HepG2 (cell line): ENCODE measurements around the gene CHST14. TPM values are rescaled to one million over a fixed set of nuclear protein-coding genes. Genes with fewer than 3 reads are reported as not detected.

Experiments used
- ATAC-seq: fragments of 200-7000 bp; cut with Tn5 transposase; 3 replicates; pipeline ENCODE4 v1.9.1; 2020; ENCODE audit warnings: mild to moderate bottlenecking, moderate library complexity
- BruUV-seq: library from RNA; stranded (reverse); fragments of 400-500 nt; replicated peaks from 2 replicates; lab custom pipeline; 2021; lab: Mats Ljungman, UMichigan
- CTCF ChIA-PET: fragments of 300-600 bp; formaldehyde crosslinking; extraction: SDS; loops from one replicate; lab custom pipeline; 2021; ENCODE audit warnings: low total read pairs, inconsistent platforms, low intra/inter-chr PET ratio; lab: Yijun Ruan, JAX
- POLR2A ChIA-PET: fragments of 350-600 bp; sonication (Branson Sonifier 250); formaldehyde crosslinking; loops from one replicate; lab custom pipeline; 2020; ENCODE audit warnings: antibody characterized with exemption, inconsistent platforms; lab: Yijun Ruan, JAX
- DNase-seq: peaks from one replicate; pipeline ENCODE4 v3.0.0-alpha.2; 2015; ENCODE audit warnings: low spot score
- FAIRE-seq: peaks from 3 replicates; lab custom pipeline; 2011; peaks lifted over from hg19 to GRCh38; lab: Jason Lieb, UNC
- H2AFZ ChIP-seq: one replicate; pipeline ENCODE4 v1.6.1; 2011; ENCODE audit warnings: low read length, inconsistent platforms
- H3K27ac ChIP-seq: fragments of 300-600 bp; 3 replicates; pipeline ENCODE4 v1.8.0; 2011; ENCODE audit warnings: mixed run types, mild to moderate bottlenecking, mixed read lengths, low read length, inconsistent platforms; ENCODE audit not compliant: insufficient read depth; ENCODE audit errors: extremely low read length
- H3K27me3 ChIP-seq, 2 experiments: fragments of 200-600 bp in 1 of 2; 2 replicates in 1 of 2; 3 replicates in 1 of 2; pipeline versions ENCODE4 v1.6.0 to v1.8.0; 2011; ENCODE audit warnings: low read length in 2 of 2, mild to moderate bottlenecking in 2 of 2, moderate library complexity in 2 of 2, inconsistent platforms in 1 of 2; ENCODE audit not compliant: insufficient read depth in 2 of 2, control insufficient read depth in 1 of 2
- H3K36me3 ChIP-seq, 2 experiments: fragments of 200-600 bp in 1 of 2; replicated peaks in 1 of 2; 2 replicates in 1 of 2; 3 replicates in 1 of 2; pipeline versions ENCODE4 v1.5.1 to v1.8.0; 2011; ENCODE audit warnings: low read length in 2 of 2, inconsistent platforms in 1 of 2; ENCODE audit not compliant: insufficient read depth in 2 of 2, control insufficient read depth in 1 of 2
- H3K4me1 ChIP-seq: 2 replicates; pipeline ENCODE4 v1.5.1; 2012; ENCODE audit warnings: low read length, inconsistent platforms; ENCODE audit not compliant: insufficient read depth
- H3K4me2 ChIP-seq: 2 replicates; pipeline ENCODE4 v1.6.0; 2011; ENCODE audit warnings: low read depth, low read length, inconsistent platforms
- H3K4me3 ChIP-seq, 3 experiments: fragments of 200-600 bp in 1 of 3; sonication (generic), shearing (Covaris generic) in 1 of 3; replicated peaks in 1 of 3; 2 replicates each; pipeline ENCODE4 v1.5.1; 2011 to 2016; ENCODE audit warnings: low read length in 3 of 3, inconsistent platforms in 2 of 3, low read depth in 2 of 3, mild to moderate bottlenecking in 2 of 3, control low read depth in 1 of 3, mixed read lengths in 1 of 3; ENCODE audit not compliant: insufficient read depth in 1 of 3
- H3K79me2 ChIP-seq: one replicate; pipeline ENCODE4 v1.6.1; 2011; ENCODE audit warnings: low read length, inconsistent platforms; ENCODE audit not compliant: insufficient read depth
- H3K9ac ChIP-seq: 2 replicates; pipeline ENCODE4 v1.6.0; 2011; ENCODE audit warnings: mild to moderate bottlenecking, low read depth, low read length, inconsistent platforms; ENCODE audit not compliant: insufficient read depth
- H3K9me3 ChIP-seq: 2 replicates; pipeline ENCODE4 v1.5.1; 2012; ENCODE audit warnings: mild to moderate bottlenecking, low read length
- H4K20me1 ChIP-seq: 2 replicates; pipeline ENCODE4 v1.6.0; 2011; ENCODE audit warnings: inconsistent platforms, mild to moderate bottlenecking, low read length, moderate library complexity; ENCODE audit not compliant: insufficient read depth
- E2F1 ChIP-seq: sonication (generic); formaldehyde crosslinking; IDR thresholded peaks from 2 replicates; pipeline ENCODE4 v1.5.0; 2020; ENCODE audit warnings: missing genetic modification reagents
- MAF1 ChIP-seq: sonication (generic); formaldehyde crosslinking; IDR thresholded peaks from 2 replicates; pipeline ENCODE4 v1.5.0; 2020; ENCODE audit warnings: missing genetic modification reagents, borderline replicate concordance
- MYC ChIP-seq: sonication (generic); formaldehyde crosslinking; IDR thresholded peaks from 2 replicates; pipeline ENCODE4 v1.9.0; 2021; ENCODE audit warnings: missing genetic modification reagents, borderline replicate concordance
- NCOA5 ChIP-seq: sonication (generic); formaldehyde crosslinking; IDR thresholded peaks from 2 replicates; pipeline ENCODE4 v1.4.0; 2020; ENCODE audit warnings: missing genetic modification reagents
- NFE2L1 ChIP-seq: sonication (generic); formaldehyde crosslinking; IDR thresholded peaks from 2 replicates; pipeline ENCODE4 v1.4.0; 2020; ENCODE audit warnings: missing genetic modification reagents, mild to moderate bottlenecking, borderline replicate concordance
- SAP130 ChIP-seq: IDR thresholded peaks from 2 replicates; pipeline ENCODE4 v1.6.1; 2016; ENCODE audit warnings: low read depth
- SIX1 ChIP-seq: sonication (generic); formaldehyde crosslinking; IDR thresholded peaks from 2 replicates; pipeline ENCODE4 v1.4.0; 2020; ENCODE audit warnings: missing genetic modification reagents, borderline replicate concordance
- SMAD9 ChIP-seq: sonication (generic); formaldehyde crosslinking; IDR thresholded peaks from 2 replicates; pipeline ENCODE4 v1.5.1; 2020; ENCODE audit warnings: mild to moderate bottlenecking, missing genetic modification reagents
- TBP ChIP-seq: sonication (generic); formaldehyde crosslinking; IDR thresholded peaks from 2 replicates; pipeline ENCODE4 v1.5.0; 2020; ENCODE audit warnings: missing genetic modification reagents
- THAP7 ChIP-seq: sonication (generic); formaldehyde crosslinking; IDR thresholded peaks from 2 replicates; pipeline ENCODE4 v1.8.1; 2023; ENCODE audit warnings: mild to moderate bottlenecking, missing genetic modification reagents
- ZBTB21 ChIP-seq: sonication (generic); formaldehyde crosslinking; IDR thresholded peaks from 2 replicates; pipeline ENCODE4 v1.4.0; 2020; ENCODE audit warnings: missing genetic modification reagents
- ZFP1 ChIP-seq: IDR thresholded peaks from 2 replicates; pipeline ENCODE4 v1.6.1; 2016
- ZNF138 ChIP-seq: sonication (generic); formaldehyde crosslinking; IDR thresholded peaks from 2 replicates; pipeline ENCODE4 v1.5.0; 2020; ENCODE audit warnings: mild to moderate bottlenecking, low read depth, missing genetic modification reagents
- ZNF20 ChIP-seq: sonication (generic); formaldehyde crosslinking; IDR thresholded peaks from 2 replicates; pipeline ENCODE4 v1.4.0; 2020; ENCODE audit warnings: mild to moderate bottlenecking, moderate library complexity, missing genetic modification reagents
- ZNF282 ChIP-seq: fragments of 450-650 bp; IDR thresholded peaks from 2 replicates; pipeline ENCODE4 v1.6.1; 2018; ENCODE audit not compliant: partially characterized antibody
- ZNF598 ChIP-seq: sonication (generic); formaldehyde crosslinking; IDR thresholded peaks from 2 replicates; pipeline ENCODE4 v1.5.1; 2020; ENCODE audit warnings: mild to moderate bottlenecking, missing genetic modification reagents, borderline replicate concordance
- WGBS: methylation state at CpG from one replicate; pipeline ENCODE4 v1.1.6; 2017; ENCODE audit warnings: low lambda C conversion rate; 5-methylcytosine and 5-hydroxymethylcytosine counted together
- in situ Hi-C: cut with HindIII; loops from 2 replicates; pipeline ENCODE4 v1.10.0; 2017; ENCODE audit warnings: low pct_unique_long_range_greater_than_20kb; ENCODE audit not compliant: extremely low pct_ligation_motif_present
- intact Hi-C: fragments of 100-400 bp; cut with micrococcal nuclease; formaldehyde crosslinking; loops from one replicate; pipeline ENCODE4 v1.10.0; 2022; ENCODE audit not compliant: unreplicated experiment
- polyA plus RNA-seq, 8 experiments: library from polyadenylated mRNA; depleted of rRNA in 3 of 8; stranded (reverse) in 7 of 8; unstranded in 1 of 8; fragments of >200 nt; fragmentation: Illumina TruSeq in 4 of 8; extraction: Trizol in 4 of 8; gene quantifications; 2 replicates each; pipeline versions ENCODE4 v1.2.1 to v1.2.3, GENCODE V29; 2011 to 2016; ENCODE audit warnings: low read depth in 4 of 8, missing spikeins in 1 of 8, mixed read lengths in 1 of 8; ENCODE audit not compliant: insufficient read depth in 1 of 8
- total RNA-seq, 5 experiments: library from RNA; depleted of rRNA; stranded (reverse); fragments of >200 nt; fragmentation: Illumina TruSeq; extraction: Trizol; gene quantifications; 2 replicates each; pipeline ENCODE4 v1.2.3, GENCODE V29; 2016; ENCODE audit warnings: low read depth in 1 of 5

CHST14 gene
- total and polyA plus RNA-seq, 2 of the 13 experiments (the other 11 are each of a cell fraction or from before 2014, with no cell fraction given): 8.9 to 12.4 TPM

- no peak for DNase-seq
- no peak for ATAC-seq
- H4K20me1 ChIP-seq: no peaks in the 10 kb centered on the region
- no peaks in the 10 kb centered on the region for H3K79me2 ChIP-seq
- no peak overlapping the region for H3K27ac ChIP-seq
- H3K27me3 ChIP-seq: no peaks in the 10 kb centered on the region; a peak in 1 of 5 replicates
- in situ Hi-C loops (no loop called here), intact Hi-C loops (no loop called here)
- H3K4me3 ChIP-seq: no peak overlapping the region
- no TSS peak for BruUV-seq
- POLR2A ChIA-PET: no interaction called here
- CTCF ChIA-PET: no interaction called here
- FAIRE-seq: no peak
- TF ChIP-seq SMAD9 (CRISPR knock-in tag) (no peak), ZFP1 (CRISPR knock-in tag) (no peak), SIX1 (CRISPR knock-in tag) (no peak), SAP130 (CRISPR knock-in tag) (no peak), MAF1 (CRISPR knock-in tag) (no peak), ZNF138 (CRISPR knock-in tag) (no peak), ZNF282 (no peak), TBP (CRISPR knock-in tag) (no peak), NFE2L1 (CRISPR knock-in tag) (no peak), MYC (CRISPR knock-in tag) (no peak), NCOA5 (CRISPR knock-in tag) (no peak), ZNF20 (no peak), THAP7 (CRISPR knock-in tag) (no peak), E2F1 (CRISPR knock-in tag) (no peak), ZNF598 (CRISPR knock-in tag) (no peak), ZBTB21 (CRISPR knock-in tag) (no peak)
- peaks cover 11% of the 10 kb centered on the region for H3K4me1 ChIP-seq
- H3K9ac ChIP-seq: no peak overlapping the region
- WGBS: 92% methylated on average over 7 of the region's 7 CpGs
- H3K36me3 ChIP-seq: peaks cover 17 to 30% of the 10 kb centered on the region in 2 experiments; a peak in 4 of 5 replicates
- H3K9me3 ChIP-seq: no peaks in the 10 kb centered on the region
- H3K4me2 ChIP-seq: no peak overlapping the region
- H2AFZ ChIP-seq: no peak overlapping the region
Measured at GRCh38 chr15:40466426-40467260, 4.1 kb upstream of the CHST14 start.
